ENCODE data around the gene SRSF12.
A peak's percentile ranks its signal among the peaks of the same experiment; 100 is the strongest.
"Not testable (repeated sequence)": the region's sequence is repeated elsewhere in the genome, so short reads cannot be mapped to it uniquely, and the experiment has no call there.

Gene SRSF12

GRCh38 chr6:89128256-89128671 is 10.4 kb upstream of the SRSF12 start:
- DNase-seq, result not testable (repeated sequence)

GRCh38 chr6:89122625-89123024 is 4.8 kb upstream of the SRSF12 start:
- no peak for DNase-seq

GRCh38 chr6:89121934-89122333 is 4.1 kb upstream of the SRSF12 start:
- DNase-seq, result no peak

GRCh38 chr6:89120371-89120770 is 2.5 kb upstream of the SRSF12 start:
- no peak for DNase-seq

- DNase-seq, result no peak
Measured at GRCh38 chr6:89118931-89119330, 1.1 kb upstream of the SRSF12 start.

GRCh38 chr6:89116702-89117101 is 1.2 kb downstream of the SRSF12 start:
- no peak for DNase-seq

GRCh38 chr6:89111933-89112332 is 5.9 kb downstream of the SRSF12 start:
- DNase-seq, result no peak

- DNase-seq, result no peak
Measured at GRCh38 chr6:89110284-89110683, 7.6 kb downstream of the SRSF12 start.

GRCh38 chr6:89100114-89100513 is 17.8 kb downstream of the SRSF12 start:
- DNase-seq, result no peak

- no peak for DNase-seq
Measured at GRCh38 chr6:89098461-89098860, 19.4 kb downstream of the SRSF12 start.

GRCh38 chr6:89087881-89088280 is 30.0 kb downstream of the SRSF12 start:
- no peak for DNase-seq

- DNase-seq, result no peak
Measured at GRCh38 chr6:89085409-89086205, 32.3 kb downstream of the SRSF12 start.

GRCh38 chr6:89084954-89085353 is 32.9 kb downstream of the SRSF12 start:
- no peak for DNase-seq

GRCh38 chr6:89084542-89084941 is 33.3 kb downstream of the SRSF12 start:
- no peak for DNase-seq

- DNase-seq, result no peak
Measured at GRCh38 chr6:89082486-89082891, 35.4 kb downstream of the SRSF12 start.

- DNase-seq, result peak; percentile 98 to 99 (median 99)
Measured at GRCh38 chr6:89081423-89082322, 36.2 kb downstream of the SRSF12 start.

- no peak for DNase-seq
Measured at GRCh38 chr6:89081129-89081422, 36.8 kb downstream of the SRSF12 start.

- DNase-seq, result peak; percentile 99 to 100 (median 100)
Measured at GRCh38 chr6:89080281-89081128, 37.4 kb downstream of the SRSF12 start, which contains the start of gene PNRC1. Gene PNRC1 (plus strand): TSS chr6:89080751. CDS start chr6:89080895, 144 bp downstream.

GRCh38 chr6:89079511-89080234 is 38.2 kb downstream of the SRSF12 start:
- peak; percentile 5 to 53 (median 26) for DNase-seq

GRCh38 chr6:89073840-89074239 is 44.0 kb downstream of the SRSF12 start:
- DNase-seq, result no peak

- DNase-seq, result no peak
Measured at GRCh38 chr6:89073014-89073620, 44.8 kb downstream of the SRSF12 start.

- no peak for DNase-seq
Measured at GRCh38 chr6:89071036-89071435, 46.8 kb downstream of the SRSF12 start.
